Endothelial cell of umbilical vein (primary cell): ENCODE results near the gene ZSCAN5A. TPM values are rescaled to one million over a fixed set of nuclear protein-coding genes. Genes with fewer than 3 reads are reported as not detected.

Source experiments
- BruUV-seq: library from RNA; stranded (reverse); fragments of 400-500 nt; replicated peaks from 2 replicates; lab custom pipeline; 2021; lab: Mats Ljungman, UMichigan
- CTCF ChIA-PET: fragments of 300-600, 350-600 bp; sonication (Branson Sonifier 250); formaldehyde crosslinking; loops from one replicate; lab custom pipeline; 2021; ENCODE audit warnings: antibody characterized with exemption, inconsistent platforms; lab: Charles Lee
- POLR2A ChIA-PET: fragments of 300-600, 350-600 bp; sonication (Branson Sonifier 250); formaldehyde crosslinking; loops from one replicate; lab custom pipeline; 2021; ENCODE audit warnings: antibody characterized with exemption, inconsistent platforms; lab: Charles Lee
- DNase-seq: peaks from one replicate; pipeline ENCODE4 v3.0.0-alpha.2; 2011; ENCODE audit warnings: low read depth, low spot score
- FAIRE-seq: peaks from 2 replicates; lab custom pipeline; 2011; peaks lifted over from hg19 to GRCh38; lab: Jason Lieb, UNC
- H2AFZ ChIP-seq: 2 replicates; pipeline ENCODE4 v1.6.0; 2012; ENCODE audit warnings: low read depth, low read length, control low read depth, inconsistent platforms
- H3K27ac ChIP-seq: 2 replicates; pipeline ENCODE4 v1.5.1; 2011; ENCODE audit warnings: low read depth, mild to moderate bottlenecking, control low read depth, low read length, moderate library complexity; ENCODE audit not compliant: insufficient read depth
- H3K27me3 ChIP-seq, 2 experiments: 2 replicates each; pipeline versions ENCODE4 v1.6.0 to v1.6.1; 2011; ENCODE audit warnings: low read length in 2 of 2, mixed read lengths in 1 of 2; ENCODE audit not compliant: control insufficient read depth in 2 of 2, insufficient read depth in 2 of 2
- H3K36me3 ChIP-seq, 2 experiments: 2 replicates in 1 of 2; 3 replicates in 1 of 2; pipeline ENCODE4 v1.5.1; 2011; ENCODE audit warnings: low read length in 2 of 2, mild to moderate bottlenecking in 1 of 2, moderate library complexity in 1 of 2; ENCODE audit not compliant: control insufficient read depth in 2 of 2, insufficient read depth in 2 of 2; ENCODE audit errors: extremely low read depth in 1 of 2
- H3K4me1 ChIP-seq: 3 replicates; pipeline ENCODE4 v1.5.1; 2011; ENCODE audit warnings: mild to moderate bottlenecking, low read length; ENCODE audit not compliant: control insufficient read depth, insufficient read depth; ENCODE audit errors: extremely low read depth
- H3K4me2 ChIP-seq: 2 replicates; pipeline ENCODE4 v1.6.1; 2011; ENCODE audit warnings: low read length, control low read depth, mixed read lengths; ENCODE audit not compliant: insufficient read depth
- H3K4me3 ChIP-seq, 3 experiments: fragments of 200-600 bp in 1 of 3; sonication (generic), shearing (Covaris generic) in 1 of 3; replicated peaks in 1 of 3; 2 replicates each; pipeline ENCODE4 v1.5.1; 2011 to 2016; ENCODE audit warnings: control low read depth in 3 of 3, low read length in 3 of 3, mild to moderate bottlenecking in 2 of 3, inconsistent platforms in 1 of 3, low read depth in 1 of 3, moderate library complexity in 1 of 3; ENCODE audit not compliant: insufficient read depth in 1 of 3
- H3K79me2 ChIP-seq: 2 replicates; pipeline ENCODE4 v1.6.0; 2012; ENCODE audit warnings: low read length, inconsistent platforms; ENCODE audit not compliant: control insufficient read depth, insufficient read depth
- H3K9ac ChIP-seq: replicated peaks from 2 replicates; pipeline ENCODE3; 2011; ENCODE audit warnings: low read length, control low read depth; ENCODE audit not compliant: insufficient read depth; ENCODE audit errors: extremely low read depth
- H3K9me1 ChIP-seq: replicated peaks from 3 replicates; pipeline ENCODE4 v1.6.0; 2011; ENCODE audit warnings: mild to moderate bottlenecking, low read length; ENCODE audit not compliant: control insufficient read depth, insufficient read depth; ENCODE audit errors: extremely low read depth
- H3K9me3 ChIP-seq: replicated peaks from 2 replicates; pipeline ENCODE4 v1.5.1; 2012; ENCODE audit warnings: low read length, inconsistent platforms; ENCODE audit not compliant: control insufficient read depth, insufficient read depth
- H4K20me1 ChIP-seq: replicated peaks from 2 replicates; pipeline ENCODE3; 2011; ENCODE audit warnings: mild to moderate bottlenecking, low read length; ENCODE audit not compliant: control insufficient read depth, insufficient read depth; ENCODE audit errors: extremely low read depth
- CTCF ChIP-seq, 2 donors: IDR thresholded peaks; 1 replicate in 1 of 2; 2 replicates in 1 of 2; pipeline ENCODE4 v1.5.1; 2011; ENCODE audit warnings: low read length in 2 of 2, mild to moderate bottlenecking in 2 of 2, moderate library complexity in 2 of 2, control low read depth in 1 of 2, inconsistent platforms in 1 of 2, low read depth in 1 of 2; ENCODE audit not compliant: insufficient read depth in 1 of 2; ENCODE audit errors: extremely low read depth in 1 of 2
- EZH2 ChIP-seq: IDR thresholded peaks from 2 replicates; pipeline ENCODE4 v1.6.1; 2012; ENCODE audit warnings: borderline replicate concordance, low read depth, mild to moderate bottlenecking, moderate library complexity, low read length, inconsistent platforms; ENCODE audit not compliant: severe bottlenecking
- FOS ChIP-seq: IDR thresholded peaks from 2 replicates; pipeline ENCODE4 v1.6.1; 2011; ENCODE audit warnings: mild to moderate bottlenecking, low read length, moderate library complexity, borderline replicate concordance; ENCODE audit not compliant: insufficient read depth
- GATA2 ChIP-seq: IDR thresholded peaks from 2 replicates; pipeline ENCODE4 v1.7.0; 2011; ENCODE audit warnings: low read depth, mild to moderate bottlenecking, moderate library complexity, mixed read lengths, low read length; ENCODE audit not compliant: insufficient read length, insufficient read depth
- JUN ChIP-seq: IDR thresholded peaks from 2 replicates; pipeline ENCODE4 v1.6.1; 2011; ENCODE audit warnings: borderline replicate concordance, low read depth; ENCODE audit not compliant: insufficient read length, insufficient read depth
- MAX ChIP-seq: IDR thresholded peaks from 2 replicates; pipeline ENCODE4 v1.6.1; 2011; ENCODE audit not compliant: insufficient read depth, insufficient read length
- MYC ChIP-seq: IDR thresholded peaks from one replicate; pipeline ENCODE4 v1.6.1; 2011; ENCODE audit warnings: mild to moderate bottlenecking, low read depth, low read length
- POLR2A ChIP-seq: IDR thresholded peaks from 2 replicates; pipeline ENCODE4 v1.6.1; 2012; ENCODE audit warnings: low read depth, mild to moderate bottlenecking, control low read depth, low read length
- POLR2AphosphoS5 ChIP-seq: IDR thresholded peaks from 2 replicates; pipeline ENCODE4 v1.6.1; 2012; ENCODE audit warnings: low read depth, mild to moderate bottlenecking, control low read depth, low read length, moderate library complexity; ENCODE audit not compliant: insufficient read depth
- dilution Hi-C: fragments of 300-500 bp; cut with MboI; formaldehyde crosslinking; loops from one replicate; pipeline ENCODE4 v1.15.0; 2019; ENCODE audit warnings: low sequenced_read_pairs; ENCODE audit not compliant: extremely low pct_ligation_motif_present
- intact Hi-C: fragments of 100-400 bp; cut with micrococcal nuclease; formaldehyde crosslinking; loops from one replicate; pipeline ENCODE4 v1.10.0; 2022
- polyA plus RNA-seq, 4 experiments: library from polyadenylated mRNA; depleted of rRNA in 3 of 4; stranded (reverse) in 3 of 4; unstranded in 1 of 4; fragments of >200 nt; gene quantifications; 2 replicates each; pipeline versions ENCODE4 v1.2.1 to v1.2.3, GENCODE V29; 2011 to 2012; ENCODE audit warnings: missing spikeins in 1 of 4
- total RNA-seq: library from RNA; stranded (reverse); gene quantifications from 2 replicates; pipeline ENCODE4 v1.2.3, GENCODE V29; 2021

ZSCAN5A gene
- total and polyA plus RNA-seq, 2 donors (not counting 3 experiments of a cell fraction or from before 2014, with no cell fraction given) = 5.1 to 12.2 TPM

- DNase-seq = no peak
These were observed 95.7 kb downstream of the ZSCAN5A start for GRCh38 chr19:56218961-56219360.

GRCh38 chr19:56217039-56217949, 97.3 kb downstream of the ZSCAN5A start:
- ChIA-PET CTCF (interaction anchor here (1.1 to 1.2 kb wide), 2 partner anchors 44 to 116 kb away, joined by 3 to 8 read pairs; no protein-coding TSS in a partner anchor), POLR2A (no interaction called here)
- TF ChIP-seq POLR2AphosphoS5 (no peak), MAX (no peak), EZH2 (no peak), MYC (no peak), FOS (no peak), JUN (no peak), CTCF (IDR thresholded peaks at IDR 0.05; ENCODE audit: extremely low read depth in 1 of 2, insufficient read depth in 1 of 2, low read depth in 1 of 2, low read length in 2 of 2) (no peak), POLR2A (no peak), GATA2 (no peak)
- no peak overlapping the region for H3K27ac ChIP-seq
- H3K27me3 ChIP-seq = peaks cover 0 to 3% of the 10 kb centered on the region in 2 experiments
- DNase-seq = peak; percentile 29
- dilution Hi-C loops = no loop called here
- H3K9me3 ChIP-seq = no peaks in the 10 kb centered on the region
- intact Hi-C loops = no loop called here
- H3K4me2 ChIP-seq = peak overlapping the region; percentile 79
- no peaks in the 10 kb centered on the region for H4K20me1 ChIP-seq
- H2AFZ ChIP-seq = peak overlapping the region; percentile 88
- BruUV-seq = no TSS peak
- H3K4me3 ChIP-seq = peak overlapping the region; percentile 15 to 34 (median 30)
- H3K79me2 ChIP-seq = no peaks in the 10 kb centered on the region
- no peaks in the 10 kb centered on the region for H3K9me1 ChIP-seq
- no peaks in the 10 kb centered on the region for H3K36me3 ChIP-seq
- H3K4me1 ChIP-seq = peaks cover 4% of the 10 kb centered on the region
- H3K9ac ChIP-seq = no peak overlapping the region
- peak; percentile 28 for FAIRE-seq

More at GRCh38 chr19:56218961-56219360, 95.7 kb downstream of the ZSCAN5A start:
- H3K9me1 ChIP-seq = no peaks in the 10 kb centered on the region
- H3K4me2 ChIP-seq = no peak overlapping the region
- TF ChIP-seq FOS (peak; percentile 22), JUN (no peak), MYC (no peak), POLR2AphosphoS5 (no peak)
- no peaks in the 10 kb centered on the region for H3K36me3 ChIP-seq
- H3K79me2 ChIP-seq = no peaks in the 10 kb centered on the region
- CTCF ChIA-PET = interaction anchor here (1.0 kb wide), 1 partner anchor 91 kb away, joined by 3 read pairs; no protein-coding TSS in a partner anchor
- H3K4me1 ChIP-seq = peaks cover 4% of the 10 kb centered on the region
- FAIRE-seq = peak; percentile 60
- dilution Hi-C loops = no loop called here
- POLR2A ChIA-PET = no interaction called here
- H2AFZ ChIP-seq = no peak overlapping the region
- BruUV-seq = no TSS peak
- no peak overlapping the region for H3K9ac ChIP-seq
- H3K27ac ChIP-seq = no peak overlapping the region
- peaks cover 0 to 3% of the 10 kb centered on the region in 2 experiments for H3K27me3 ChIP-seq
- no peaks in the 10 kb centered on the region for H3K9me3 ChIP-seq
- H4K20me1 ChIP-seq = no peaks in the 10 kb centered on the region
- intact Hi-C loops = no loop called here
- no peak overlapping the region for H3K4me3 ChIP-seq
